NCI-H2196 treated with DMSO at 0.1 percent for 48 hours (cell line): Measurements from ENCODE around the gene PIEZO1.

Experiments
- DNase-seq: peaks from one replicate; lab custom pipeline; 2025; ENCODE audit not compliant: unreplicated experiment; lab: John Stamatoyannopoulos, UW

The PIEZO1 gene

DNA sequence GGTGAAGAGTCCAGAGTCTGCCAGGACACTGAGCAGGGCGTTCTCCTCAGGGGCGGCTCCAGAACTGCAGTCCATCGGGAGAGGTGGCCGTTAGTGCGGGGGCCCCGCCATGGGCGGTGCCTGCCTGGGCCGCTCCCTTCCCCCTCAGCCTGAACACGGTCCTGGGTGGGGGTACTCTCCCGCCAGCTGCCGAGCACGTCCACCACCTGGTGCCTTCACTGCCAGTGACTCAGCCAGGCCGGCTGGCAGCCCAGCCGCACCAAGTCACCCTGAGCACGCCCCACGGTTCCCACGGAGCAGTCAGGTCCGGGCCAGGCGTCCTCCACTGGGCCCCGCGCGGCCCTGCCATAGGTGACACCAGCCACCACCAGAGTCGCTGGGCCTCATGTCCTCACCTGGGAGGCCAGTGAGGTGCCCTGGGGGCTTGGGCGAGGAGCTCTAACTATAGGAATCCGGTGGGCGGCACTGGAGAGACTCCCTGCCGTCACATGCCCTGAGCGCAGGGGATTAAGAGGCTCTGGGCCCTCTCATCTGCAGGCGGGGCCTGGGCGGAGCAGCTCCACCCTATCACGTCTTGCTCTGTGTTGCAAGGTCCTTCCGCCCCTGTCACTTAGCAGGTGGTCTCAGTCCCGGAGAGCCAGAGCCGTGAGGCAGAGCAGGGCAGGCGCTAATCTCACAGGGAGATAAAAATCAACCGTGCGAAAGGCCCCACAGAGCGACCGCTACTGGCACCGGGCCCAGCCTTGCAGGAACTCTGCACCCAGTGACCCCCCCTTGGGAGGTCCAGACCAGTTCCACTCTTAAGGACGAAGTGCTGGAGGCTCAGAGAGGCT lies 14.3 kb downstream of the PIEZO1 start:
- DNase-seq = no peak

DNA sequence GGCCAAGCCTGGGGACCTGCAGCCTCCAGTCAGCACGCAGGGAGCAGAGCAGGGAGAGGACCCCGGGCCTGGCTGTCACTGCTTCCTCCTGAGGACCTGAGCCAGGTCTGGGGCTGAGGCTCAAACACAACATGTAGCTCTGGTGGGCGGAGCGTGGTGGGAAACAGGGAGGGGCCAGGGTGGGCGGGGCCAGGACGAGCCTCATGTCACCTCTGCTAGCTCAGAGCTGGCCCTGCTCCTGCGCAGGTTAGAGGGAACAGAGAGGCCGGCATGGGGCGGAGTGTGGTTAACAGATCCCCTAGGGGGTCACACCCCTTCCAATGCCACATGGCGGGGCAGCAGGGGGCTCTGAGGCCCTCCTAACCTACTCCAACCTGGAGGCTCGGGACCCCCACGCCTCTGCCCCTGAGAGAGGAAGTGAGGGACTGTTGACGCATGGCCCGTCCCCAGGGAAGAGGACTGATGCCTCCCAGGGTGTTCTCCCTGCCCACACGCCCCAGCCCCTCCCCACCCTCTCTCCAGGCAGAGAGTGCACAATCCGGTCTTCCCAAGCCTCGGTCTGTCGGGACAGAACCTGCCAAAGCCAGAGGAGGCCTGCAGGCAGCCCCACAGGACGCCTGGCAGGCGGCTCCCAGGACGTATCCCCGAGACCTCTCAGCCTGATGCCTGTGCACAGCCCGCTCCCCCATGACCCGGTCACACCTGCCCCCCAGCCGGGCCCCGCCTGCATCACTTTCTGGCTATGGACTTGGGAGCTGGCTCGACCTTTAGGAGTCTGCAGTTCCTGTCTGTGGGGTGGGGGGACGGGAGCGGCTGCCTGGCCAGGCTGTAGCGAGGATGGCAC lies 15.2 kb downstream of the PIEZO1 start:
- no peak for DNase-seq

DNA sequence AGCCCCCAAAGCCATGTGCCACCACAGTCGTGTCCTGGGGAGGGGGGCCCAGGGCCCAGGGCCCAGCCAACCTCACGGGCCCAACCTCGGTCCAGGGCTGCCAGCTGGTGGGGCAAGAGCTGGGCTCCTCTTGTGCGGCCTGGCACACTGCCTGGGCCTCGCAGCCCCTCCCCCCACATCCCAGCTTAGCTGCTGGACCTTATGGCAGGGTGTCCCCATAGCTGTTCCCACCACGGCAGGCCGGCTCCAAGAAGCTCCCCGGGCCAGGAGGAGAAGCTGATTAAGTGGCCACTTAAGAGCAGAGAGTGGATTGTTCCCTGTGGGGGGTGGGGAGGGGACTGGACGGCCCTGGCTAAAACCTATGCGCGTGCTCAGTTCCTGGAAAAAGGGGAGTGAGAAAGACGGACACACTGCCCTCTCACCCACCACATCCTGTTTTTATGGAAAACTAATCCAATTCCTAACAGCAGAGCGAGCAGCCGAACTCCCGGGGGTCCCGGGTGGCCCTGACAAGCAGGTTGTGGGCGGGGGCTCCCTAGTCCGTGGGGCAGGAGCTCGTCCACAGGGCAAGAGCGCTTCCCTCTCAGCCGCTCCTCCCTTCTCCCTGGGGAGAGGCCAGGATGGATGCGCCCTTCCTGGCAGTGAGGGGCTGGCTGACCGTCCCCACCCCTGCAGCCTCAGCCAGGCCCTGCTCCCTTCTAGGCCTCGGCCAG lies 16.8 kb downstream of the PIEZO1 start:
- DNase-seq = no peak

DNA sequence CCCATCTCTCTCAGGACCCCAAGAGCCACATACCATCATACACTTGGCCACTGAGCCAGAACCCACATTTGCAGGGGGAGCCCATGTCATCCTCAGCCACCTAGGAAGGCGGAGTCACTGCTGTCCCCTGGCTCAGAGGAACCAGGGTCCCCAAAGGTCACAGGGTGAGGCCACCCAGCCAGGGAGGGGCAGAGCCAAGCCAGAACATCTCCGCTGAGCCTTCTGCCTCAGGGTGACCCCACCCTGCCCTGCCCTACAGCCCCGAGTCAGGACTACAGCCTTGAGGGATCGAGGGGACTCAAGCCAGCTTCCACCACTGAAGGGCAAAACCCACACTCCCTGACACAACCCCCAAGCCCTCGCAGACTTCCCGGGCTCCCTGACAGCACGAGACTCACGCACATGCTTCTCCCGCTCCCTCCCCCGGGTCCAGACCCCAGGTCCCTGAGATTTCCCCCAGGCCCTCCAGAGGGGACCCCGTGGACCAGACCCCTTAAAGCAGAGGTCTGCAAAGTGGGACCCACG lies 17.4 kb downstream of the PIEZO1 start:
- no peak for DNase-seq

DNA sequence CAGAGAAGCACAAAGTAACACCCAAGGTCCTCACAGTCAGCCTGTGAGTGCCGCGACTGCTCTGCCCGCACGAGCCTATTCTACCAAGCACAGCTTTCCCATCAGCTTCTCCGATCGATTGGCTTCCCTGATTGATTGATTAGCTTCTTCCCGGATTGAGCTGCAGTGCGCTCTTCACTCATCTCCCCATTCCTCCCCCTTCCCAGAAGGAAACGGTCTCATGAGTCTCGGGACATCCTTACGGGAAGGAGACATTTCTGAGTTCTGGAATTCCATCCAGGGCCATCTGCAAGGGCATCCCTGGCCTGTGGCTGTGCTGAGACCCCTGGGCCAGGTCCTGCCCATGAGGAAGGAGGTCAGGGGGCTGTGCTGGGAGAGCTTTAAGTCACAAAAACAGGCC lies 18.0 kb downstream of the PIEZO1 start:
- no peak for DNase-seq

DNA sequence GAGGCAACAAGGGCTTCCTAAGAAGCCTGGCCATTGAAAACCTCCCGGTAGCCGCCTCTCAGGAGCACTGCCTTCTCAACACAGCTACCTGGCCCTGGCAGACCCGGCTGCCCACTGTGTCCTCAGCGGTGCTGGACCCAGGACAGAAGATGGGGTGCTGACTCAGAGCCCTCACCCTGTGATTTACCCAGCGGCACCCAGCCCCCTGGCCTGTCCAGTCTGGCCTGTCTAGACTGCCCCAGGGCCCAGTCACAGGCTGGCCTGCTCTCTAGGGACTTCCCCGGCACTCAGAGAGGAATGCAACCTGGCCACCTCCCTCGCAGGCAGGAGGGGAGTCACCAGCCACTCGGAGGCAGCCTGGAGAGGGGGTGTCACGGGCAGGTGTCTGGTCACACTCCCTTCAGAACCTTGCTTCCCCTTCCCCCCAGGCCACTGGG lies 20.1 kb downstream of the PIEZO1 start:
- DNase-seq = no peak

DNA sequence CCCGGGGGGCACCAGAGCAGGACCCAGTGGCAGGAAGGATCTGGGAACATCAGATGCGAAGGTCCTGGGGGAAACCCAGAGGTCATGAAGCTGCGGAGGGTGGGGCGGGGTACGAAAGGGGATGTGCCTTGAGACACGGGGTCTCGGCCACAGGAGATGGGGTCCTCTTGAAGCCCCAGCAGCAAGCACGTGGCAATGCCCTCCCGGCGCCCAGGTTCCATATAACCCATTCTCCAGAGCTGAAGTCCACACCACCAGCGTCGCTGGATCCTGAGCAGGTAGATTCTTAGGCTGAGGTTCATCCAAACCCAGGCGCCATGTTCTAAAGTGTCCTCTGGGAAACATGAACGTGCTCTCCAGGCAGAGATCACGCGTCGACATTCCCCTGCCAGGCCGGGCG lies 20.9 kb downstream of the PIEZO1 start:
- no peak for DNase-seq

DNA sequence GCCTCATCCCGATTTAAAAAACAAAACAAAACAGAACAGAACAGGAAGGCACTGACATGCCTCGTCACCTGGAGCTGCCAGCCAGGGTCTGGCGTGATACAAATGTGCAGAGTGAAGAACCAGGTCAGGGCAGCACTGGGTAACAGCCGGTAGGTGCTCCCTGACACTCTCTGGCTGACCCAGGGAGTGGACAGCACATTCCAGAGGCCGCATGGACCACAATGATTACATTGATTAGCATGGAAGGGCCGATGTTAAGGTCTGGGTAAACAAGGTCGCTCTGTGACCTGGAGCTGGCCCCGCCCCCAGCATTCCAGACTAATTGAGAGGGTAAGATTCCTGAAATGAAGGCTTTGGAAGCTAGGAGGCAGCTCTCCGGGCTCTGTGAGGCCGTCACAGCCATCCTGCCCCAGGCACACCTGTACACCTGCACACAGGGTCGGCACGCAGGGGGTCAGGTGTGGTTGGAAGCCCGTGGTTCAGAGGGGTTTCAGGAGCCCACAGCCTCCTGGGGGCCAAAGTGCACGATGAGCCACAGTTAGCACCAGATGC lies 21.4 kb downstream of the PIEZO1 start:
- DNase-seq = no peak

DNA sequence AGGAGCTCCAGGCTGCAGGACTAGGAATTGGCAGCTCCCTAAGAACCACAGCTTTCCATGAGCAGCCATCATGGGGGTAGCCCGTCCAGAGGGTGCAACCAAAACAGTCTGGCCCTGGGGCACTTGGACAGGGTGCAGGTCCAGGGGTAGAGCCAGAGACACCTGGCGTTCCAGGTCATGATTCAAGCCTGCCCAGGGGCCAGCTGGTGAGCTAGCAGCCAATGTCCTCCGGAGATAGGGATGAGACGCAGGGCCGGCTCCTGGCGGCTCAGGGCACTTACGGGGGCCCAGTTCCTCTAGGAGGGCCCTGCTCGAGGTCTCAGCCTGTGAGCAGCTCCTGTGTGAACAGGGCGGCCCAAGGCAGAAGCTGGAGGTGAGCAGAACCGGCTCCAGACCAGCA lies 22.1 kb downstream of the PIEZO1 start:
- no peak for DNase-seq

DNA sequence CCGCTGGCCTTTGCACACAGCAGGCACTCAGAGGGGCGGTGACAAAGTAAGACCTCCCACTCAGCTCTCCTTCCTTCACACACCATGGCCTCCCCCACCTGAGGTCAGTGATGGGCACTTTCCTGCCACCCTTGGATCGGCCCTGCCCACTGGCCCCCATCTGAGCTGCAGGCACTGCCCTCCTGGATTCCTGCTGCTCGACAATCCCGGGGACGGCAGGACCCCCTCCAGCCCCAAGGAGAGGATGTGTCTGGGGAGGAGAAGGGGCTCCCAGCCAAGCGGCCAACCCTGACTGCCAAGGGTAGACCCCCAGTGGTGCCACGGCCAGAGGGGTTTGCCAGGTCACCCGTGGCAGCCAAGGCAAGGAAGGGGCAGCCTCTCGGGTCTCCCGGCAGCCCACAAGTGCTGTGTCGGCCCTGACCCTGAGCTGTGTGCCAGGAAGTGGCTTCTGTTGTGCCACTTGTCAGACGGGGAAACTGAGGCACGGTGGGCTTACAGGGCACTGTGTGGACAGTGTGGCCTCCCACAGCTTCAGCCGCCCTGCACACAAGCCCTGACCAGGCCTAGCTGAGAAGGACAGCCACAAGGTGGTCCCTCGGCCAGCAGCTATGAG lies 22.7 kb downstream of the PIEZO1 start:
- DNase-seq = no peak

DNA sequence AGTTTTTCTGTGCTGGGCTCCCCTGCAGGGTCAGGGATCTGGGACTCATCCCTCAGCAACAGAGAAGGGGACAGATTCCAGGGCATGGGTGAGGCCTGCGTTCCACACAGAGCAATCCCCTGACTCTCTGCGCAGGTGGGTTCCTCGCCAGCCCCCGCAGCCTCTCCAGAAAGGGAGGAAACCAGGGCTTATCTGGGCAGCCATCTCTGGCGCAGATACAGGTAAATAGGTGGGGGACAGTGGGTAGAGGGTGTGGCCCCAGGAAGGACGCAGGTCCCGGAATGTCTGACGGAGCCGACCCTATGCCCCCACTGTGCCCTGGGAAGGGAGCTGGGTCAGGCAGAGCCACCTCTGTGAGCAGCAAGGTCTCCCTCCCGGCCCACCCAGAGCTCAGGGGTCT lies 23.2 kb downstream of the PIEZO1 start:
- no peak for DNase-seq

DNA sequence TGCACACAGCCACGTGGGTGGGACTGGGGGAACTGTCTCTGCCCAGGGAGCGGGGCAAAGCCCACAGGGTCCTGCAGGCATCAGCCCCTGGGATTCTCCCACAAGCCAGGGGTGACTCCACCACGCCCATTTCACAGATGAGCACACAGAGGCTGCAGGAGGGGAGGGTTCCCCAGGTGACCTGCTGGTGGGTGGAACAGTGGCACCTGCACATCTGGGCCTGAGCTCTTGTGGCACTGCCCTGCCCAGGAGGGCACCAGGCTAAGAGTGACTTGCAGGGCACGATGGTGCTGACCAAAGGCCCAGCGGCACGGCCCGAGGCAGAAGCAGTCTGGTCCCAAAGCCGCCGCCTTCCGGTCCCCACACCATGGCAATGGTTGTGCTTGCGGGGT lies 23.9 kb downstream of the PIEZO1 start:
- DNase-seq = no peak

DNA sequence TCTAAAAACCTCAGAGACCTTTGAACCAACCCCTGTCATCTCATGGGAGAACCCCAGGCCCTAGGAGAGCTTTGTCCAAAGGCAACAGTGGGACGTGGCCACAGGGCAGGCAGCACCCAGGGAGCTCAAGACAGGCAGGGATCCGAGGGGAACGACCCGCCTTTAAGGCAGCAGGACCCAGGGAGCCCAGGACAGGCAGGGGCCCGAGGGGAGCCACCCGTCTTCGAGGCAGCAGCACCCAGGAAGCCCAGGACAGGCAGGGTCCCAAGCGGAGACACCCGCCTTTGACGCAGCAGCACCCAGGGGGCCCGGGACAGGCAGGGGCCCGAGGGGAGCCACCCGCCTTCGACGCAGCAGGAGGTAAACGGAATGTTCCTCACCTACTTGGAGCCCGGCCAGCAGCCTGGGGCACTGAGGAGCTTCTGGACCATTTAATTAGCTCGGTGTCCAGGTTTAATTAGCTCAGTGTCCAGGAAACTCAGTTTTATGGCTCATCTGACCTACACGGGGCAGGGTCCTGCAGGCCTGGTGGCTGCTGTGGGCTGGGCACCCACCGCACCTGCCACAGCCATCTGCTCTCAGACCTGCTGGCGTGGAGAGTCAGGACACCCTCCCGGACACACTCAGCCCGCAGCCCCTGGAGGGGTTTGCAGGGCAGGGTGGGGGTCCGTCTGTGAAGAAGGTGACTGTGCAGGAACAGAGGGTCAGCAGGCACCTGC lies 24.4 kb downstream of the PIEZO1 start:
- DNase-seq = no peak

DNA sequence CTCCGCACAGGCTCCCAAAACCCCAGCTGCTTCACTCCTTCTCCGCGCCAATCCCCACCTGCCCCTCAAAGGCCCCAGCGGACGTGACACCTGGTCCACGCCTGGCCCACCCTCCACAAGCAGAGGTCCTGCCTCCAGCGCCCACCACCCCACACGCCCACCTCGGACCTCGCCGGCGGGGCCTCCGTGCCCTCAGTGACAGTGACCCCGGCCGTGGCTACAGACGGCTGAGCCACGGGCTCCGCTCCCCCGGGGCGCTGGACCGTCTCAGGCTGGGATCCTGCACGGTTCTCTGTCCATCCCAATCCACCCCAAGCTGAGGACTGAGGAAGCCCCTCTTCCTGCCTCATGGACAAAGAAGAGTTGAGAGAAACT lies 25.1 kb downstream of the PIEZO1 start:
- DNase-seq = no peak

DNA sequence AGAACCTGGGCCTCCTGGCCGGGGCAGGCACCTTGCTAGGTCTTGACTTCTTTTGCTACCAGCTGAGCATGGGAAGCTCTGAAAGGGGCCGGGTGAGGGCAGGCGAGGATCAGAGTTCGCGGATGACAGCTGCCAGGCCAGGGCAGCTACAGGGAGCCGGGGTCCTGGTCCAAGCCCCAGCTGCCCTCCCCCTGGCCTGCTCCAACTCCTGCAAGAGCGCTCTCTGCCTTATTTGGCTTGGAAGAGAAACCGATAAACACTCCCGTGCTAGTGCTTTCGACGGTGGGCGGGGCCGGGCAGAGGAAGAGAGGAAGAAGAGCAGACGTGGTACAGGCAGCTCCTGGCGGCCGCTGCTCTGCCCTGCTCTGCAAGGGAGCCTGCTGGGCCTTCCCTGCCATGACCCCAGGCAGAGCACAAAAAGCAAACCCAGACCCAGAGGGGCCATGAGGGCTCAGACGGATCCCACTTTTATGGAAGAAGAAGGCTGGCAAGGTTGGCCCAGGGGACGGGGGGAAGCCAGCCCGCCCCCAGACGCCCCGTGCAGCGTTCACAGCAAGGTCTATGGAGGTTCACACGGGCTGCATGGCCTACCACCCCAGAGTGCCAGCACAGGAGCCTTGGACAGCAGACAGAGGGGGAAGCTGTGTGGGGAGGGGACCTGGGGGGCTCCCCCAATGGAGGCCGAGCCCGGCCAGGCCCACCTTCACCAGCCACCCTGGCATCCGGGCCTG lies 25.6 kb downstream of the PIEZO1 start:
- no peak for DNase-seq

DNA sequence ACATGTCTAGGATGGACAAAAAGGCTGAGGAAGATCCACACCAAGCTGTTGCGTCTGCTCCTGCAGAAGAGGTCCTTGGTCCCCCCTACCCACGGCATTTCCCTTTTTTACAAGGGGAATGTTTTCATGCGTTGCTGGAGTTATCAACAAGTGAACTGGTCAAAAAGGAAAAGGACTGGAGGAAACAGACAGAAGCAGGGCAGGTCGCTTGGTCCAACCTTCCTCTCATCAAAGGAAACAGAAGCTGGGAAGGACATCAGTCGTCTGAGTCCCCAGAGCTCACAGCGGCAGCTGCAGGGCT lies 26.1 kb downstream of the PIEZO1 start:
- no peak for DNase-seq

DNA sequence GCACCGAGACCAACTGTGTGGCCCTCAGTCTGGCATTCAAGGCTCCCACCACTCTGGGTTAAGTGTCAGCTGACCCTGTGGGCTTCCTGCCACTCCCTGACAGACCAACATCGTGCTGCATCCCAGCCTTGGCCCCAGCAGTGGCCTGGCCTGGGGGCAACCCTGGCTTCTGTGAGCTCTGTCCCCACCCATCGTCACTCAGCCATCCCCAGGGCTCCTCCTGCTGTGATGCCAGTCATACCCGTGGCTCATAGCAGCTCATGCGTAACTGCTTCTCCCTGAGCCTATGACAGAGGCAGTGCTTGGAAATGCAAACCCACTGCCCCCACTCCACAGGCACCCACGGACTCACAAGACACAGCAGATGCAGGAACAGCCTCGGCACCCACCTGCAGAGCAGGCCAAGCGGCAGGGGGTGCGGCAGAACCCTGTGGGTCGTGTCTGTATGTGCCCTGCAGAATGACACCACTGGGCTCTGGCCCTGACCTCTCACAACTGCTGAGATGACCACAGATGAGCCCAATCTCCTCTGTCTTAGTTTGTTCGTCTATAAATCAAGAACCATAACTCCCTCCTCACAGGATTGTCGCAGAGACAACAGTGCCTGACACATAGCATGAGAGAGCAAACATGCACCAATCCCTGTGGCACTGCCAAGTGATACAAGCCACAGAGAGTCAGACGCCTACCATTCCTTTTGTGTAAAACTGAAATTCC lies 26.6 kb downstream of the PIEZO1 start:
- no peak for DNase-seq

DNA sequence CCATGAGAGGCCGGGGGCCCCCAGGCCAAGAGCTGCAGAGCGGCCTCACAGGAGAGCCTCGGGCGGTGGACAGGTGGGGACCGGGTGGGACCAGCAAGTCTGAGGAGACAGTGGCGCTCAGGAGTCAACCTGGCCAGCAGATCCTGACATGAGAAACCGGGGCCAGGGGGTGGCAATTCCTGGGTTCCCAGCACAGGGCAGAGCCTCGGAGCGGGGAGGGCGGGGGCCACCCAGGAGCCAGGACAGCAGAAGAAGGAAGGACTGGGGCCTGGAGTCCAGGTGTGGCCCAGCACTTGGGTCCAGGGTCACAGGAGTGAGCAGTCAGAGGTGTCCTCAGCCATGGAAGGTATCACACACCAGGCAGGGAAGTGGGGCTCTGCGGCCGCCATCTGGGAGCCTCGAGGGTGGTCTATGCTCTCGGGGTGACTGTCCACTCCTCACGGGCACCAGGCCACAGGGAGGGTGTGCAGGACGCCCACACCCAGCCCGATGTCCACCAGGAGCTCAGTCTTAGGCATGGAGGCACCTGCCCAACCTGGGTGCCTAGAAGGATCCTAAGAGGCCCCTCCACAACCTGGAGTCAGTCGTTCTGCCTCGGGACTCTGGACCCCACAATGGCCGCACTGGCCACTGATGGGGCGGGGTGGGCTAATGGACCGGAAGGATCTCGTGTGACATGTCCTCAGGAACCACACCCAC lies 29.1 kb downstream of the PIEZO1 start:
- no peak for DNase-seq
